Measurements from ENCODE around the gene PGGT1B. TPM values are rescaled to one million over a fixed set of nuclear protein-coding genes. Genes with fewer than 3 reads are reported as not detected.

Gene PGGT1B
- polyA plus RNA-seq, 3 donors, result 3.2 to 32.6 (median 11.6) TPM

DNA sequence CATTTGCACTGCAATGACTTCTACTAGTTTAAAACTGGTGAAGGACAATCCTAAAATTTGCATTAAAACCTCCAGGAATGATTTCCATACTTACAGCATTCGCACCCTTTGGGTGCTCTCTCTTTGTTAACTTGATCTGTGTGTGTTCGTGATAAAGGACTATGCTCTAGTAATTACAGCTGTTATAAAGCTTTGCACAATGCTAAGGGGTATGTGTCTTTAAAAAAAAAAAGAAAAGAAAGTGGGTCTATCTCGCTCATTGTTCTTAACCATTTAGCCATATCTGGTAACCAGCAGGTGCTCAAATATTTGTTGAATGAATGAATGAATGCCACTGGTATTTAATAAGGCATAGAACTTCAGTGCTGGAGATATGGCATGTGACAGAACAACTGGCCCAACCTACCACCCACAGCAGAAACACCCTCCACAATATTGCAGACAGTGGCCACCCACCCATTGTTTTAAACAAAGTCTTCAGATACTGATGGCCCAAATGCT is 101.7 kb downstream of the PGGT1B start:
- peaks cover 16 to 41% (median 19%) of the 10 kb centered on the region in 3 donors for H3K27me3 Mint-ChIP-seq (ENCODE audit: low read depth in 3 of 3)

More for the DNA sequence above, 101.7 kb downstream of the PGGT1B start:
- TF ChIP-seq, protein P1, sequence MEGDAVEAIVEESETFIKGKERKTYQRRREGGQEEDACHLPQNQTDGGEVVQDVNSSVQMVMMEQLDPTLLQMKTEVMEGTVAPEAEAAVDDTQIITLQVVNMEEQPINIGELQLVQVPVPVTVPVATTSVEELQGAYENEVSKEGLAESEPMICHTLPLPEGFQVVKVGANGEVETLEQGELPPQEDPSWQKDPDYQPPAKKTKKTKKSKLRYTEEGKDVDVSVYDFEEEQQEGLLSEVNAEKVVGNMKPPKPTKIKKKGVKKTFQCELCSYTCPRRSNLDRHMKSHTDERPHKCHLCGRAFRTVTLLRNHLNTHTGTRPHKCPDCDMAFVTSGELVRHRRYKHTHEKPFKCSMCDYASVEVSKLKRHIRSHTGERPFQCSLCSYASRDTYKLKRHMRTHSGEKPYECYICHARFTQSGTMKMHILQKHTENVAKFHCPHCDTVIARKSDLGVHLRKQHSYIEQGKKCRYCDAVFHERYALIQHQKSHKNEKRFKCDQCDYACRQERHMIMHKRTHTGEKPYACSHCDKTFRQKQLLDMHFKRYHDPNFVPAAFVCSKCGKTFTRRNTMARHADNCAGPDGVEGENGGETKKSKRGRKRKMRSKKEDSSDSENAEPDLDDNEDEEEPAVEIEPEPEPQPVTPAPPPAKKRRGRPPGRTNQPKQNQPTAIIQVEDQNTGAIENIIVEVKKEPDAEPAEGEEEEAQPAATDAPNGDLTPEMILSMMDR (IDR thresholded peaks at IDR 0.05), result no peak
- no peaks in the 10 kb centered on the region for H3K4me1 ChIP-seq (ENCODE audit: control insufficient read depth in 1 of 2, insufficient read depth in 2 of 2, low read length in 2 of 2)
- no peak overlapping the region for H3K4me3 Mint-ChIP-seq
- no peak overlapping the region for H3K4me2 ChIP-seq (replicated peaks; ENCODE audit: extremely low read depth, low read length, poor library complexity, severe bottlenecking)
- no CpG with 5 or more reads among the region's 3 CpGs for WGBS (ENCODE audit: insufficient coverage)
- intact Hi-C loops (cut with micrococcal nuclease), result no loop called here
- no peak overlapping the region for H3K27ac Mint-ChIP-seq
- no peak for DNase-seq
- peaks cover 8 to 35% of the 10 kb centered on the region in 2 donors for H3K27me3 ChIP-seq (ENCODE audit: control insufficient read depth in 2 of 2, insufficient read depth in 2 of 2, low read length in 2 of 2)
- no peaks in the 10 kb centered on the region for H3K79me2 ChIP-seq (ENCODE audit: insufficient read depth, low read length)
- H3K9me3 ChIP-seq (replicated peaks in 1 of 2; ENCODE audit: control insufficient read depth in 1 of 2, insufficient read depth in 1 of 2, low read length in 2 of 2), result peaks cover 10 to 12% of the 10 kb centered on the region in 2 donors
- no peaks in the 10 kb centered on the region for H3K4me1 Mint-ChIP-seq
- no peak overlapping the region for H3K4me3 ChIP-seq (replicated peaks in 1 of 3; ENCODE audit: low read depth in 2 of 3, low read length in 3 of 3)
- H4K20me1 ChIP-seq (ENCODE audit: insufficient read depth, low read length), result no peaks in the 10 kb centered on the region
- peaks cover 0 to 2% of the 10 kb centered on the region in 2 donors for H3K36me3 Mint-ChIP-seq
- no peak overlapping the region for H3K27ac ChIP-seq (ENCODE audit: low read depth in 1 of 2, low read length in 2 of 2)
- H3K36me3 ChIP-seq (replicated peaks in 1 of 2; ENCODE audit: control insufficient read depth in 1 of 2, insufficient read depth in 2 of 2, low read length in 2 of 2), result no peaks in the 10 kb centered on the region
- H3K9me3 Mint-ChIP-seq, result peaks cover 3 to 19% (median 15%) of the 10 kb centered on the region in 7 donors
- no peak overlapping the region for H2AFZ ChIP-seq (ENCODE audit: insufficient read depth, low read depth, low read length, poor library complexity, severe bottlenecking)
- H3K9ac ChIP-seq (ENCODE audit: insufficient read depth, low read length, poor library complexity, severe bottlenecking), result no peak overlapping the region

Small RNAs within 50 kb of the gene (small RNA-seq; reads per million reads assigned to genes)
- gene HMGN1P15 (ENCODE audit: insufficient read length, low read depth), result not detected

Other genes with a start within 250 kb of the PGGT1B start
- 1 to 10 TPM; 1.7 to 2.3 (median 1.9) TPM for gene TRIM36, start 93.0 kb downstream of the PGGT1B start, polyA plus RNA-seq
- gene CCDC112, start 33.8 kb upstream of the PGGT1B start, polyA plus RNA-seq, result 1 to 10 TPM; 4.3 to 6.2 (median 5.9) TPM

Data from CD14-positive monocyte (primary cell).